ENCODE measurements around the gene SETBP1. TPM values are rescaled to one million over a fixed set of nuclear protein-coding genes. Genes with fewer than 3 reads are reported as not detected.

SETBP1 gene
- total RNA-seq, 1 donor from 2014 or later: 72.8 TPM

DNA sequence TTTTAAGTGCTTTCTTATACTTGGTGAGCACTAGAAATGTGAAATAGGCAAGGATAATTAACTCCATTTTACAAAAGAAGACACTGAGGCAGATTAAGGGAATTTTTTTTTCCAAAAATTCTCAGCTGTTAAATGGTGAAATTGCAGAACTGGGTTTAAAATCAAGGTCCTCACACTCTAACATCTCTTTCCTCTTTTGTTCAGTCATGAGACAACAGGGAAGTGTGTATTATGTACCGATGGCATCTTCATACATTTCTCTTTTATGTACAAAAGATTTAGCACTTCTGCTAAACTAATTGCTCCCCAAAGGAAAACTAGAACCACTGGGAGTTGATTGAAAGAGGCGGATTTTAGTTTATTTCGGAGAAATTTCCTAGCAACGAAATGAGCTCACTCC, 203.0 kb downstream of the SETBP1 start:
- Mint-ChIP-seq H3K36me3 (ENCODE audit: low read depth) (peaks cover 24% of the 10 kb centered on the region), H3K4me1 (peaks cover 52% of the 10 kb centered on the region), H3K4me3 (no peak overlapping the region), H3K27ac (no peak overlapping the region), H3K9me3 (no peaks in the 10 kb centered on the region), H3K27me3 (no peaks in the 10 kb centered on the region)
- DNase-seq (no peak), ATAC-seq (ENCODE audit: low read depth) (no peak)
- intact Hi-C loops (cut with micrococcal nuclease): loop anchor here (10.0 kb wide), 1 partner anchor 379 kb away; no protein-coding TSS in a partner anchor
- POLR2A ChIA-PET: interaction anchor here (0.6 kb wide), 1 partner anchor 12 kb away, joined by 6 read pairs; no protein-coding TSS in a partner anchor
- TF ChIP-seq CTCF (IDR thresholded peaks at IDR 0.05): no peak
- CTCF ChIA-PET: interaction anchor here (0.6 kb wide), 1 partner anchor 21 kb away, joined by 3 read pairs; no protein-coding TSS in a partner anchor

DNA sequence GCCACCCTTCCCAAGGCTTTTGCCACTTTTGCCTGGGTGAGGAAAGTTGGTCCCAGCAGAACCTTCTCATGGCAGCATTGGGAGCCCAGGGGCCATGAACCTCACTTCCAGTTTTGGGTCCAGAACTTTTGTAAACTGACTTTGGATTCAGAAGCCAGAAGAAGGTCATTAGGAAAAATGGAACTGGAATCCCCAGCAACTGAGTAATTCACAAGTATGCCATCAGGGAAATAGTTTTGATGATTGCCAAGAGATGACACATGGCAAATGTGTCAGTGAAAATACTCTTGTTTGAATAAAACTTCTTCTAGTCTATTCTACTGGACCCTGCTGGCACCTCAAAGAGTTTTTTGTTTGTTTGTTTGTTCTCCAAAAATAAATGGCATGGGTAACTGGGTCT, 203.7 kb downstream of the SETBP1 start:
- CTCF ChIA-PET: no interaction called here
- peaks cover 56% of the 10 kb centered on the region for H3K4me1 Mint-ChIP-seq

GRCh38 chr18:44885507-44885906, 204.8 kb downstream of the SETBP1 start:
- Mint-ChIP-seq H3K4me3 (no peak overlapping the region), H3K4me1 (peaks cover 58% of the 10 kb centered on the region), H3K27me3 (no peaks in the 10 kb centered on the region), H3K36me3 (ENCODE audit: low read depth) (peaks cover 13% of the 10 kb centered on the region), H3K9me3 (peaks cover under 1% of the 10 kb centered on the region), H3K27ac (peak overlapping the region; percentile 31)
- ATAC-seq (ENCODE audit: low read depth): no peak
- ChIA-PET POLR2A (interaction anchor here (0.8 to 1.1 kb wide), 3 partner anchors 18 to 206 kb away, joined by 3 to 5 read pairs (median 4); no protein-coding TSS in a partner anchor), CTCF (no interaction called here)
- intact Hi-C loops (cut with micrococcal nuclease): loop anchor here (10.0 kb wide), 1 partner anchor 381 kb away; no protein-coding TSS in a partner anchor
- no peak for DNase-seq
- no peak for TF ChIP-seq CTCF (IDR thresholded peaks at IDR 0.05)

More for the DNA sequence above, 203.7 kb downstream of the SETBP1 start:
- no peak overlapping the region for H3K4me3 Mint-ChIP-seq
- TF ChIP-seq CTCF (IDR thresholded peaks at IDR 0.05): no peak
- no peak for DNase-seq
- POLR2A ChIA-PET: interaction anchor here (0.8 to 0.9 kb wide), 2 partner anchors 19 to 125 kb away, joined by 3 to 4 read pairs; no protein-coding TSS in a partner anchor
- H3K27me3 Mint-ChIP-seq: no peaks in the 10 kb centered on the region
- intact Hi-C loops (cut with micrococcal nuclease): loop anchor here (10.0 kb wide), 1 partner anchor 380 kb away; no protein-coding TSS in a partner anchor
- peaks cover 20% of the 10 kb centered on the region for H3K36me3 Mint-ChIP-seq (ENCODE audit: low read depth)
- no peak for ATAC-seq (ENCODE audit: low read depth)
- no peak overlapping the region for H3K27ac Mint-ChIP-seq
- no peaks in the 10 kb centered on the region for H3K9me3 Mint-ChIP-seq

GRCh38 chr18:44887227-44887631, 206.5 kb downstream of the SETBP1 start:
- H3K4me3 Mint-ChIP-seq: peak overlapping the region; percentile 59
- ChIA-PET POLR2A (interaction anchor here (0.6 to 3.9 kb wide), 14 partner anchors 9 to 216 kb away, joined by 3 to 44 read pairs (median 3); partner anchors contain the start of gene SETBP1), CTCF (interaction anchor here (0.6 to 1.5 kb wide), 7 partner anchors 14 to 260 kb away, joined by 3 to 6 read pairs (median 3); partner anchors contain the start of gene SETBP1)
- H3K4me1 Mint-ChIP-seq: peaks cover 58% of the 10 kb centered on the region
- TF ChIP-seq CTCF (IDR thresholded peaks at IDR 0.05): no peak
- H3K27ac Mint-ChIP-seq: peak overlapping the region; percentile 94
- DNase-seq (peak; percentile 23), ATAC-seq (ENCODE audit: low read depth) (peak; percentile 95)
- intact Hi-C loops (cut with micrococcal nuclease): loop anchor here (1.0 to 10.0 kb wide), 8 partner anchors 22 to 382 kb away; no protein-coding TSS in a partner anchor
- H3K27me3 Mint-ChIP-seq: no peaks in the 10 kb centered on the region
- peaks cover 8% of the 10 kb centered on the region for H3K9me3 Mint-ChIP-seq
- peaks cover 19% of the 10 kb centered on the region for H3K36me3 Mint-ChIP-seq (ENCODE audit: low read depth)

GRCh38 chr18:44889111-44889510, 208.4 kb downstream of the SETBP1 start:
- TF ChIP-seq CTCF (IDR thresholded peaks at IDR 0.05): no peak
- Mint-ChIP-seq H3K36me3 (ENCODE audit: low read depth) (peaks cover 17% of the 10 kb centered on the region), H3K27me3 (no peaks in the 10 kb centered on the region), H3K4me3 (peak overlapping the region; percentile 22), H3K4me1 (peaks cover 59% of the 10 kb centered on the region), H3K27ac (peak overlapping the region; percentile 83), H3K9me3 (peaks cover 8% of the 10 kb centered on the region)
- intact Hi-C loops (cut with micrococcal nuclease): loop anchor here (10.0 kb wide), 1 partner anchor 384 kb away; no protein-coding TSS in a partner anchor
- DNase-seq (no peak), ATAC-seq (ENCODE audit: low read depth) (no peak)
- ChIA-PET CTCF (interaction anchor here (0.8 to 1.5 kb wide), 3 partner anchors 62 to 324 kb away, joined by 3 to 4 read pairs (median 3); no protein-coding TSS in a partner anchor), POLR2A (interaction anchor here (0.6 to 3.9 kb wide), 8 partner anchors 8 to 209 kb away, joined by 3 to 44 read pairs (median 4); partner anchors contain the start of gene SETBP1)
